ENCODE results near the gene HIRA.

The HIRA gene

DNA sequence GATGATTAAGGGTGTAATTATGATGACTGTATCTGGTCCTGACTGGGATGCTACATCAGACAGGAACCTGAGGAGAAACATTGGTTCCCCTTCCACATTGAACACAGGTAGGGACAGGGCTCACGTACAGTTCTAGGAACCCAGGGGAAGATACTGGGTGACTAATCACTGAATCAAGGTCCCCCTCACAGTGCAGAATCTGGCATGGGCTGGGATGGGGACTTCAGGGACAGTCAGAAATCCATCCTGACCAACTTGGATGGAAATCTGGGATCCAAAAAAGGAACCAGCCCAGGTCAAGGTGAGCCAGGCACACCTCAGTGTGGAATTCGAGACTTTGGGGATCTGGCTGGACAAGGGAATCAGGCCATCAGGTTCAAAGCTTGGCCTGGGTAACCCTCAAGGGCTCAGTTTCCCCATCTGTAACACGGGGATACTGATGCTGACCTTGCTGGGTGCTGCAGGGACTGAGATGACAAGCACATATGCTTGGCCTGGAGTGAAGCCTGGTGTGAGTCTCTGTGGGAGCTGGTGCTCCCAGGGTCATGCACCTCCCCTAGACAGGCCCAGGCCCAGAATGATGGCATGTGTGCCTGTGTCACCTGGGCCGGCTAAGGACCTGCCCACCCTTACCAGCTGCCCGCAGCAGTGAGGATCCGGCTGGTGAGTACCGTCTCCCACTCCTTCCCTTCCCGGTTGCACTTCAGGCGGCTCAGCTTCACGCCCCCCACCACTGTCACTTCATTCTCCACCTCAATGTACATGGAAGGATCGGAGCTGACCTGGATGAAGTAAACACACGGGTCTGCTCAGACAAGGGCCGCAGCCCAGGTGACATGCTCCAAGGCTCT, 72.6 kb downstream of the HIRA start:
- TF ChIP-seq, protein P1, sequence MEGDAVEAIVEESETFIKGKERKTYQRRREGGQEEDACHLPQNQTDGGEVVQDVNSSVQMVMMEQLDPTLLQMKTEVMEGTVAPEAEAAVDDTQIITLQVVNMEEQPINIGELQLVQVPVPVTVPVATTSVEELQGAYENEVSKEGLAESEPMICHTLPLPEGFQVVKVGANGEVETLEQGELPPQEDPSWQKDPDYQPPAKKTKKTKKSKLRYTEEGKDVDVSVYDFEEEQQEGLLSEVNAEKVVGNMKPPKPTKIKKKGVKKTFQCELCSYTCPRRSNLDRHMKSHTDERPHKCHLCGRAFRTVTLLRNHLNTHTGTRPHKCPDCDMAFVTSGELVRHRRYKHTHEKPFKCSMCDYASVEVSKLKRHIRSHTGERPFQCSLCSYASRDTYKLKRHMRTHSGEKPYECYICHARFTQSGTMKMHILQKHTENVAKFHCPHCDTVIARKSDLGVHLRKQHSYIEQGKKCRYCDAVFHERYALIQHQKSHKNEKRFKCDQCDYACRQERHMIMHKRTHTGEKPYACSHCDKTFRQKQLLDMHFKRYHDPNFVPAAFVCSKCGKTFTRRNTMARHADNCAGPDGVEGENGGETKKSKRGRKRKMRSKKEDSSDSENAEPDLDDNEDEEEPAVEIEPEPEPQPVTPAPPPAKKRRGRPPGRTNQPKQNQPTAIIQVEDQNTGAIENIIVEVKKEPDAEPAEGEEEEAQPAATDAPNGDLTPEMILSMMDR (IDR thresholded peaks at IDR 0.05; ENCODE audit: low read depth, low read length): no peak
- no peak for DNase-seq (ENCODE audit: low read depth in 2 of 2)
- no peak overlapping the region for H3K4me3 ChIP-seq (replicated peaks in 1 of 2; ENCODE audit: low read depth in 2 of 2, low read length in 2 of 2)

DNA sequence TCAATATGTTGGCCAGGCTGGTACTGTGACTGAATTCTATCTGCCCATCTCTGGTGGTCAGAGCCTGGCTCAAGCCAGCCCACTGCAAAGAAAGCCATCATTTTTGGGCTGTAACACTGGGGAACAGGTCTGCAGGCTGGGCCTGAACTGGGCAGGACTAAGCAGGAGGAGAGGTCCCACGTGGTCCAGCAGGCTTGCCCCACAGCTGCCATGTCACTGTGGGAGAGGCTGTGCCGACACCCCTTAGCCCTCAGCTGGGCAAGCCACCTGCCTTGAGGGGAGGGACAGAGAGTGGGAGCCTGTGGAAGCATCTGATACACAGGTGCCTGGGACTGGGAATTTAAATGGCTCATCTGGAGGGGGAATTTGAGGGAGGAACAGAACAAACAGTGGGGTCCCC, 73.3 kb downstream of the HIRA start:
- H3K4me3 ChIP-seq (replicated peaks in 1 of 2; ENCODE audit: low read depth in 2 of 2, low read length in 2 of 2): no peak overlapping the region
- no peak for DNase-seq (ENCODE audit: low read depth in 2 of 2)
- TF ChIP-seq, protein P1 (IDR thresholded peaks at IDR 0.05; ENCODE audit: low read depth, low read length): no peak

DNA sequence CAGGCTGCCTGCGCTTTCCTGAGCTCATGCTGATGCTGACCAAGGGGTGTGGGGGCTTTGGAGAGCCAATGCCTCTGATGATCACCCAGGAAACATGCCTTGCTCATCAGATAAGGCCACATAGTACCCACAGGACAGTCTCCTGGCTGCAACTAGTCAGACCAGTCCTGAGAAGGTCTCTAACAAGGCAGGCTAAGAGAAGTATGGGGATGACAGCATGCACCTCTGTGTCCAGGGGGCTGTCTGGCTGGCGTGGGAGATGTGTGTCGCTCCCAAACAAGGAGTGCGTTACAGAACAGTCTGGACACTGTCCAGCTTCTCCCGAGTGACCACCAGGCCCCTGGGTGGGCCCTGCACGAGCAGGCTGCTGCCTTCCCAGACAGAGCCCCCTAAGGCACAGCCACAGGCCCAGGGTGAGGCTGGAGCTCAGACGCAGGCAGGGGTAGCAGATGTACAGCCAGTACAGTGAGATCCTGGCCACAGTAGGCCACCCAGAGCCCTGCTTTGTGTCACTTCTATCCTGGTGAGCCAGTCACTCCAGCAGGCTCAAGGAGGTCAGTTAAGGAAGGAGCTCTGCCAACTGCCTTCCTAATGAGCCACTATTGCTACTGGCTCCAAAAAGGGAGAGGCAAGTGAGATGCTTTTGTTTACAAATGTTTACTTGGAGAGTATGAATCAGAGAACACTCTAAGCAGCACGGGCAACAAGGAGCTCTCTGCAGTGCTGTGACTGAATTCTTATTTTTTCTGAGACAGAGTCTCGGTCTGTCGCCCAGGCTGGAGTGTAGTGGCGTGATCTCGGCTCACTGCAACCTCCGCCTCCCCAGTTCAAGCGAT, 74.0 kb downstream of the HIRA start:
- TF ChIP-seq, protein P1 (IDR thresholded peaks at IDR 0.05; ENCODE audit: low read depth, low read length): no peak
- no peak for DNase-seq (ENCODE audit: low read depth in 2 of 2)
- H3K4me3 ChIP-seq (replicated peaks in 1 of 2; ENCODE audit: low read depth in 2 of 2, low read length in 2 of 2): no peak overlapping the region

DNA sequence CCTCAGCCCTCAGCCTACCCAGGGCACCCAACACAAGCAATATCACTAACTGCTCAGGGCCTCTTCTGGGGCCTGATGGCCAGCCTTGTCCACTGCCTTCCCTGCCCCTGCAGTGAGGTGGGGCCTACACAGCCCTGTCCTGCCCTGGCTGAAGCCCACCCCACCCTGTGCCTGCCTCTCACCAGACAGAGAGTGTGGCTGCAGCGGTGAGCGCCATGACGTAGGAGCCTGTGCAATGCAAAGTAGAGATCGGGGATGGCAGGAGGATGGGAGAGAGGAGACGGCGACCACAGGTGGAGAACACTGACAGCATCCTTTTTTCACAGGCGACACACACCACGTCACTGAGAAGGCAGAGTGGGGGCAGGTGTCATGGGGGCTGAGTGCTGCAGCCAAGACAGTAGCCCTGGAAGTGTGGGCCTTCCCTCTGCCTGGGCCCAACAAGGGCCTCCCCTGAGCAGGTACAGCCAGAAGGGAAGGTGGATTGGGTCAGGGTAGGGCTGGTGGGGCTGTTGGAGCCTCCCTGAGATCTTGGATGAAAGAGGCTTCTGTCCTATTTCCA, 74.7 kb downstream of the HIRA start:
- DNase-seq (ENCODE audit: low read depth in 2 of 2): no peak
- H3K4me3 ChIP-seq (replicated peaks in 1 of 2; ENCODE audit: low read depth in 2 of 2, low read length in 2 of 2): no peak overlapping the region
- TF ChIP-seq, protein P1 (IDR thresholded peaks at IDR 0.05; ENCODE audit: low read depth, low read length): no peak

DNA sequence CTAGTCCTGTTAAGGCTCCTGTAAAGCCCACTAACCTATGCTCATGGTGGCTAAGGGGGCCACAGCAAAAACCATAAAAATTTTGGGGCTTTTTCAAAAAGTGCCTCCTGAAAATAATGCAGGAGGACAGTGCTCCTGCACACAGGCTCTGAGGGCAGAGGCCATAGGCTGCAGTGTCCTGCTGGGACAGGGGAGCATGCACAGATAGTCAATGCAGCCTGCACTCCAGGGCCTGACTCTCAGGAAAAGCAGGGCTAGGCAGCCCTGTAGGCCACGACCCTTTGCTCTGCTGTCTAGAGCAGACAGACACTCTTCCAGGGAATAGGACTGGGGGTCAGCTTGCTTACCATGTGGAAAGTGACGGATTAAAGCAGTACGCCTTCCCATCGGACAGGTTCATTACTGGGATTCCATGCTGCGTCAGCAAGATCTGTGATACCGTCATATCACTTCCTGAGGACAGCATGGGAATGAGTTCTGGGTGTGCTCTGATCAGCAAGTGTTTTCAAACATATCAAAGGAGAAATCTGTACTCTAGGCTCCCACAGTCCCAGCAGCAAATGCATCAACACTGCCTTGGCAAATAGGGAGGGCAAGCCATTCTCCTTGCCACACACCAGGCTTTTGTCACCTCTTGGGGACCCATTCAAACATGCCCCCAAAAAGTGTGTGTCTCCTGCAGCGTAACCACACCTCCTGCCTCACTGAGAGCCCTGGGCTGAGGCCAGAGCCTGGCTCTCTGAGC, 75.9 kb downstream of the HIRA start:
- no peak overlapping the region for H3K4me3 ChIP-seq (replicated peaks in 1 of 2; ENCODE audit: low read depth in 2 of 2, low read length in 2 of 2)
- TF ChIP-seq, protein P1 (IDR thresholded peaks at IDR 0.05; ENCODE audit: low read depth, low read length): no peak
- DNase-seq (ENCODE audit: low read depth in 2 of 2): no peak

DNA sequence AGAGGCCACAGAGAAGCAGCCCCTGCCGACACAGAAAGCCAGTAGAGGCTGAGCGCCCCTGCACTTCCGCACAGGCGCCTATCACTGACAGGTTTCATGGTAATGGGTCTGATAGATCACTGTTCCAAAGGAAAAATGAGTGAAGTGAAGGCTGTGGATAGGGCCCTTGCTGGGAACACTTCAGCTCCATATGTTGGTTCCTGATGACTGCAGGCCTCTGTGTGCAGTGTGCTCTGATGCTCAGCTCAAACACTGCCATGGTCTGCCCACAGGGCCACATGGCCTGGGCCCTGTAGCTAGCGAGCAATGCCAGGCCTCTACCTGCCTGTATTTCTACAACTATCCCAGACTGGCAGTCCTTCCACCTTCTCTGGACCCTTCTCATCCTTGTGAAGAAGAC, 77.3 kb downstream of the HIRA start:
- DNase-seq (ENCODE audit: low read depth in 2 of 2): no peak
- H3K4me3 ChIP-seq (replicated peaks in 1 of 2; ENCODE audit: low read depth in 2 of 2, low read length in 2 of 2): no peak overlapping the region
- TF ChIP-seq, protein P1 (IDR thresholded peaks at IDR 0.05; ENCODE audit: low read depth, low read length): no peak
